GM18498 (cell line): Measurements from ENCODE around the gene ZDHHC19.
"Not testable (repeated sequence)": the region's sequence is repeated elsewhere in the genome, so short reads cannot be mapped to it uniquely, and the experiment has no call there.

ENCODE experiments used
- ATAC-seq: cut with Tn5 transposase; IDR thresholded peaks from one replicate; pipeline ENCODE4 v1.9.1; 2021; ENCODE audit warnings: mild to moderate bottlenecking, moderate library complexity; ENCODE audit not compliant: unreplicated experiment

ZDHHC19 gene

DNA sequence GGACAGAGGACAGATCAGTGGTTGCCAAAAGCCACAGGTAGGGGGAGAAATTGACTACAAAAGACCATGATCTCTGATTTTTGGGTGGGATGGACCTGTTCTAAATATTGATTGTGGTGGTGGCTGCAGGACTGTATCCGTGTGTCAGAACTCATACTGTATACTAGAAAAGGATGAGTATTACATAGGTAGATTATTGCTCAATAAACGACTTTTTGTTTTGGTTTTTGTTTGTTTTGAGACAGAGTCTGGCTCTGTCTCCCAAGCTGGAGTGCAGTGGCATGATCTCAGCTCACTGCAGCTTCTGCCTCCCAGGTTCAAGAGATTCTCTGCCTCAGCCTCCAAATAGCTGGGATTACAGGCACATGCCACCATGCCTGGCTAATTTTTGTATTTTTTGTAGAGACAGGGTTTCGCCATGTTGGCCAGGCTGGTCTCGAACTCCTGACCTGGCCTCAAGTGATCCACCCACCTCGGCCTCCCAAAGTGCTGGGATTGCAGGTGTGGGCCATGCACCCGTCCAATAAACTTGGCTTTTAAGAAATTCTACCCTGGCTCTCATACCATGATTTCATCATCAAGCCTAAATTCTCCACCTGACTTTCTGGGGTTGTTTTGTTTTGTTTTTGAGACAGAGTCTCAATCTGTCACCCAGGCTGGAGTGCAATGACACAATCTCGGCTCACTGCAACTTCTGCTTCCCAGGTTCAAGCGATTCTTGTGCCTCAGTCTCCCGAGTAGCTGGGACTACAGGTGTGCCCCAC, 5.6 kb downstream of the ZDHHC19 start:
- not testable (repeated sequence) for ATAC-seq

DNA sequence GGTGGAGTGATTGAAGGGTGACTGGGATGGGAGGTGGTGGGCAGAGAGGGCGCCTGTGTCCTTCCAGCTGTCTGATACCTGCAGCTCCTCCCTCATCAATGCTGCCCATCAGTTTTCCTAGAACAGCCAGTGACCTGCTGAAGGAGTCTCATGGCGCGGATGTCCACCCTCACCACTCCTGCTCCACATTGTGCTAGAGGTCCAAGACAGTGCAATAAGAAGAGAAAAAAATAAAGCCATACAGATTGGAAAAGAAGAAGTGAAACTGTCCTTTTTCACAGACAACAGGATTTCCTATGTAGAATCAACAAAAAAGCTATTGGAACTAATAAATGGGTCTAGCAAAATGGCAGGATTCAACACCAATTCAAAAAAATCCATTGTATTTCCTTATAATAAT, 7.4 kb downstream of the ZDHHC19 start:
- ATAC-seq: no peak

DNA sequence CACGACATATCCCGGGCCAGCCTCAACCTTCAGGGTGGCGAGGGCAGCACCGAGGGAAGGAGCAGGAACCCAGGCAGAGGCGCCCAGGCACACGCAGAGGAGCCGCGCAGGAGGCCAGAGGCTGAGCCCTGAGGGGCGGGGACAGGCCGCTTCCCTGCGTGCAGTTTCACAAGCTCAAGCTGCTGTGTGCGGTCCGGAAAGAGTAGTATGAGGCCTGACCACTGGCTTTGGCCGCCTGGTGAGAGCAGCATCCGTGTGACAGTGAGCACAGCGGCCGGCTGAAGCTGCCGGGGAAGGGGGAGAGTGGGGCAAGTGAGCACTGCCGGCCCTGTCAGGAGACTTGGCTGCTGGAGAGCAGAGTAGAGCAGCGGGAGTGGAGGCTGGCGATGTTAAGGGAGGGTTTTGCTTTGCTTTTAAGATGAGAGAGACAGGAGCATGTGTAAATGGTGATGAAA, 8.7 kb downstream of the ZDHHC19 start:
- no peak for ATAC-seq

DNA sequence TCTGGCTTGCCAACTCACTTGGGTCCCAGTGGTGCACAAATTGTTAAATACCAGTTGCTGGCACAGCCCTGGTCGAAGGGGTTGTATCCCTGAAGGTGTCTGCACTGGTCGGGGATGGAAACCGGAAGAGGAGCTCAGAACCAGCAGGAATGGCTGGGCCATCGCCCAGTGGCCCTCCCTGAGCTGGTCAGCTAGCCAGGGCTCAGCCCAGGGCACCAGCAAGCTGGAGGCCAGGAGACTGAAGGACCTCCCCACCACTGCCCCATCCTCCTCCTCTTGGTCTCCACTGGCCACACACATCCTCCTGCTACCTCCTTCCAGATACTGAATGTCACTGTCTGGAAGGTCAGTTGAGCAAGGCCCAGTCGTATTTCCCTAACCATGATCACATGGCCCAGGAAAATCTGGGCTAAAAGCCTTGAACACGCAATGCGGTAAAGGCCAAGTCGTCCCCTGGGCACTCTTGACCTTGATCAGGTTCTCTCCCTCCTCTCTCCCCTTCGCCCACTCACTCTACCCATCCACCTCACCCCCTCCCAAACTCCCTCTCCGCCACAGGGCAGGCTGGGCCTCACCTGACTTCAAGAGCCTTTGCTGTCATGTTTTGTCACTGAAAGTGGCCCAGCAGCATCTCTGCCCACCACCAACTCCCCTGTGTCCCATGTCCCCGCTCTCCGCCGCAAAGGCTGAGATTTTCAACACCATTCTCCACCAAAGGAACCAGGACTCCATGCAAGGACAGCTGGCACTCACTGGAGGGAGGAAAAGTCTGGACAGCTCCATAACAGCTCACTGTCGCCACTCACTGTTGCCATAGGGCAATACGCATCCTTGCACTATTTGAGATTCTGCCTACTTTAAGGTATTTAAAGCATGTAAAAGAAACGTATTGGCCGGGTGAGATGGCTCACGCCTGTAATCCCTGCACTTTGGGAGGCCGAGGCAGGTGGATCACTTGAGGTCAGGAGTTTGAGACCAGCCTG, 12.1 kb downstream of the ZDHHC19 start:
- ATAC-seq: no peak

DNA sequence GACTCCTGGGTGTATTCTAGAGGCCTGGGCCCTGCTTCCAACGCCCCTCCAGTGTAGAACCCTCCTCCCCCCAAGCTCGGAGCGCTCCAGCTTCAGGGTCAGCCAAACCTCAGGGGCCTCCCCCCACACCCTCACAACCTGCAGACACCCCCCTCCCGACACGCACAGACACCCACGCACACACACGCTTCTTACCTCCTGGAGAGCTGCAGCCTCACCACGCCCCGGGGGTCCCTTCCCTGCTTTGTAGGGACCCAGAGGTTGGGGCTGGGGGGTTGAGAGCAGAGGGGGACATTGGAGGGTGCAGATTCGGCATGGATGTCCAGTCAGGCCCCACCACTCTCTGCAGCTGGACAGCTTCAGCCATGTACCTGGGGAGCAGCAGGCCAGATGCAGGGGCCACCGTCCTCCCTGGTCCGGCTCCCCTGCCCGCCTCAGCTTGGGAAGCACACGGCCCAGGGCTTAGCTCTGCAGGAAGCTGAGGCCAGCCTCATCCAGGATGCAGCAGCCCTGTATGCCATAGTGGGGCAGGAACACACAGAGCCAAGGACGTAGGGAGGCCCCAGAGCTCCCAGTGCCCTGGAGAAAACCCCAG, 13.0 kb downstream of the ZDHHC19 start:
- ATAC-seq: no peak

DNA sequence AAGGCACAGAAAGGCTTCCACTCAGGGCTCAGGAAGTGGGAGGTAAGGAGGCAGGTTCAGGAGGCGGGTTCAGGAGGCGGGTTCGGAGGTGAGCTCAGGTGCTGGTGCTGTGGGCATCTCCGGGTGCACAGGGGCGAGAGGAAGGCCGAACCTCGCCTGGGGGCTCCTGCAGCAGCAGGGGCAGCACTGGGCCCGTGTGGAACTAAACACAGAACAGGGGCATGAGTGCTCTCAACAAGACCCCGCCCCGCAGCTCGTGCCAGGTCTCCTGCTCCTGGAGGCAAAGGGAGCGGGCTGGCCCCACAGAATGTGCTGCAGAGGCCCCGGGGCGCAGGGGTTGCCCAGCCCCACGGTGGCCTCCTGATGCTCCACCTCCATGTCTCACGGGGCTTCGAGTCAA, 13.7 kb downstream of the ZDHHC19 start:
- no peak for ATAC-seq

DNA sequence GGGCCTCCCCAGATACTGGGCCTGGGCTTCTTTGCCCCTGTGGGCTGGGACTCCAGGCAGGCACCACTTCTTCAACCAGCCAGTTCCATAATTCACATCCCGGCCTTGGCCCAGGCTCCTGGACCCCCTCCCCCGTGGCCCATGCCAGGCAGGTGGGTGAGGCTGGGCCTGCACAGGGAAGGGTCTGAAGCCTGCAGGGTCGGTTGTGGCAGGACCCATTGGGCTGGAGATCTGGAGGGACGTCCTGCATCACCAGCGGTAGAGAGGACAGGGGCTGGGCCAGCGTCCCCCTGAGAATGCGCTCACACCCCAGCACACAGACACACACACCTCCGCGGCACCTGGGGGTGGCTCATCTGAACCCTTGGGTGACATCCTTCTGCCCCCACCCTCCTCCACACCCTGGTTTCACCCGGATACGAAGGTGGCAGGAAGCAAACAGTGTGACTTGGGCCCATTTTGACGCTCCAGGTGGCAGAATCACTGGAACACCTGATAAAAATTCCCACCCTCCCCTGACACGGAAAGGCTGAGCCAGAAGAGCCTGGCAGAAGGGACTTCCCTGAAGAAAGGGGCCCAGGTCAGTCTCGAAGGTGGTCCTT, 15.4 kb downstream of the ZDHHC19 start:
- no peak for ATAC-seq

DNA sequence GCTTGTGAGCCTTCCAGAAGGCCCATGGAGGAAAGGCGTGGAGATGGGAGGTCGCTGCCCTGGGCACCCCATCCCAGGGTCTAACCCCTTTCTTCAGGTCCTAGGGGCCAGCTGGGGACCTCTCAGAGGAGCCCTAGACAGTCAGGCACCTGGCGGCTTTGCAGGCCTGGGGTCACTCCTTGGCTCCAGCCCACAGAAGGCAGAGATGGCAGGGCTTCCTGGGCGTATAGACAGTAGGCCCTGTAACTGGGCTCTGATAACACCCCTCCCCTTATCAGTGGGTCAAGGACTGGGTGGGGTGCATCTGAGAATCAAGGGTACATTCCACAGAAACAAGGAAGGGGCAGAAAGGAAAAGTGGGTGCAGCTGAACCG, 16.7 kb downstream of the ZDHHC19 start:
- no peak for ATAC-seq

DNA sequence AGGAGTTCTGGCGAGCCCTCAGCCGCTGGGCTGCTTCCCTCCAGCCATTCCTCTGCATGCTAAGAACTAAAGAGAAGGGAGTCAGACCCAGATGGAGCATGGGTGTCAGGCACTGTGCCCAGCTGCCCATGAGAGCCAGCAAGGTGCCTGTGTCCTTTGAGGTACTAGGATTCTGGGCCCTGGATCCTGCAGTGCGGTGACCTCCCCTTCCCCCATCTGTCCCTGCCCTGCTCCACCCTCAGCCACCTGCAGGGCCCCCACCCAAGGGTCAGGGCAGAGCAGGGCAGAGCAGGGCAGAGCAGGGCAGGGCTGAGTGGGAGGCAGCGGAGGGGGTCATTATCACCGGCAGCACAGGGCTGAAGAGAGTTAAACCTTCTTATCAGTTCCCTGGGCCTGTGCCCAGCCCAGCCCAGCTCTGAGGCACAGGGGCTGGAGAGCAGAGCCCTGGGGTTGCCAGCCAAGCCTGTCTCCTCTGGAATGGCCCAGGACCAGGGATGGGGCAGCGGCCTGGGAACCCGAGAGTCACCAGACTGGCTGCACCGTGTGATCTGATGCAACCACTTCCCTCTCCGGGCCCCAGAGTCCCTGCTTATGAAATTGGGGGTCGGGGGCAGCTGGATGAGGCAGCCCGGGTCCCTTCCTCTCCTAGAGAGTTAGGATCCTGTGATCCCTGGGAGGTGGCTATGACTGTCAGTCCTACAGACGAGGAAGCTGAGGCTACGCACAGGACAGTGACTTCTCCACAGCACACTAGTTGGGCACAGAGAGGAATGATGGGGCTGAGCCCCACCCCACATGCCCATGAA, 17.3 kb downstream of the ZDHHC19 start:
- no peak for ATAC-seq

DNA sequence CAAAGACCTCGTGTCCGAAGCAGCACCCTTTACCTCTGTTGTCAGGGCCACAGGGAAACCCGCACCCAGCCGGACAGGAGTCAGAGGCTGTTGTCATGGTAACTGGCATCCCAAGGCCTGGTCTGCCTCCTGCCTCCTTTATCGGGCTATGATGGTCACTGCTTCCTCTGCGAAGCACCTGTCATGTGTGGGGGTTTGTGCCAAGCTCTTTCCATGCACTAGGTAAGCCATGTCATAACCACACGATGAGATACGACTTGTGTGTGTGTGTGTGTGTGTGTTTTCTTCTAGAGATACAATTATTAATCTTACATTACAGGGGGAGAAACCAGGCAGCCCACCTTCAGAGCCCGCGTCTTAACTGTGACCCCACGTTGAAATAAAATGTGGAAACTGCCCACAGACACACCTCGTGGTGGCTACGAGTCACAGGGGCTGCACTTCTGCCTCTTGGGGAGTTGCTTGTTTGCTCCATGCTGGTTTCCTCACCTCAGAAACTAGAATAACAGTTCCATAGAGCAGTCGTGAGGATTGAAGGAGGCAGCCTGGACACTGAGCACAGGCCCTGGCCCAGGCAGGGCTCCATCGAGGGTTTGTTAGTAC, 18.0 kb downstream of the ZDHHC19 start:
- no peak for ATAC-seq

DNA sequence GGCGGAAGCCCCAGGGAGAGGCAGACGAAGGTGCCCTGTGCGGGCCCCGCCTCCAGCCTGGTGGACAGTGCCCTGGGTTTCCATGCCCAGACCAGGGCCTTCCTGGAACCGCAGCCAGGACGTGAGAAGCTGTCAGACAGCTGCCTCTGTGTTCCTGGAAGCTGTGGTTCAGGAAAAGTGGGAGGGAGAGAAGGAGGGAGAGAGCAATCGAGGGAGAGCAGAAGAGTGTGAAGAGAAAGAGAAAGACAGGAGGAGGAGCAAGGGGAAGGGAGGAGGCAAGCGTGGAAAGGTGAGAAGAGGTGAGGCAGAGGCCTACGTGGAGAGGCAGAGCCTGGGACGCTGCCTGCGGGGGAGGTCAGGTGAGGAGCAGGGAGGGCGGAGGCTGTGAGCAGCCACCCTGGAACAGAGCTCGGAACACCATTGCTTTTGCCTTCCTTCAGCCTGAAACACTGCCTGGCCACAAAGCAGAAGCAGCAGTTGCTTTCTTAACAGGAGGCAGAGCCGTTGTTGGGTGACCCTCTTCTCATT, 18.6 kb downstream of the ZDHHC19 start:
- ATAC-seq: peak; percentile 27

DNA sequence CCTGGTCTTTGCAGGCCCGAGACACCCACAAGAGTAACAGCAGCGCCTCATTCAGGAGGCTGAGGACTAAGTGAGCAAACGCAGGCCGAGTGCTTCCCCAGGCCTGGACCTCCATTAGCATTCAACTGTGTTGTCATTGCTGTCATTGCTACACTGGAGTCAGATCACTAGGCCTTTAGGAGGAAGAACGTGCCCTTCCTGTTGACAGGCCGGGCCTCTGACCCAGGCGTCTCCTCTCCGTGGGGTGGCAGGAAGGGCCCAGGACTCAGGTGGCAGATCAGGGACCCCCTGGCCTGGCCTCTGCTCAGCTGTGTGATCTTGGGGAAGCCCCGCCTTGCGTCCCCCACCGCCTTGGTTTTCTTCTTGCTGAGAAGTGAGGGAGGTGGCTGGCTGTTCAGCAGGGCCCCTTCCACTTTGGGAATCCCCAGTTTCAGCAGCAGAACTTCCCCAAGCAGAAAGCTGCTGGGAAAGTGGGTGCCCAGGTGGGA, 19.1 kb downstream of the ZDHHC19 start:
- peak; percentile 41 for ATAC-seq

DNA sequence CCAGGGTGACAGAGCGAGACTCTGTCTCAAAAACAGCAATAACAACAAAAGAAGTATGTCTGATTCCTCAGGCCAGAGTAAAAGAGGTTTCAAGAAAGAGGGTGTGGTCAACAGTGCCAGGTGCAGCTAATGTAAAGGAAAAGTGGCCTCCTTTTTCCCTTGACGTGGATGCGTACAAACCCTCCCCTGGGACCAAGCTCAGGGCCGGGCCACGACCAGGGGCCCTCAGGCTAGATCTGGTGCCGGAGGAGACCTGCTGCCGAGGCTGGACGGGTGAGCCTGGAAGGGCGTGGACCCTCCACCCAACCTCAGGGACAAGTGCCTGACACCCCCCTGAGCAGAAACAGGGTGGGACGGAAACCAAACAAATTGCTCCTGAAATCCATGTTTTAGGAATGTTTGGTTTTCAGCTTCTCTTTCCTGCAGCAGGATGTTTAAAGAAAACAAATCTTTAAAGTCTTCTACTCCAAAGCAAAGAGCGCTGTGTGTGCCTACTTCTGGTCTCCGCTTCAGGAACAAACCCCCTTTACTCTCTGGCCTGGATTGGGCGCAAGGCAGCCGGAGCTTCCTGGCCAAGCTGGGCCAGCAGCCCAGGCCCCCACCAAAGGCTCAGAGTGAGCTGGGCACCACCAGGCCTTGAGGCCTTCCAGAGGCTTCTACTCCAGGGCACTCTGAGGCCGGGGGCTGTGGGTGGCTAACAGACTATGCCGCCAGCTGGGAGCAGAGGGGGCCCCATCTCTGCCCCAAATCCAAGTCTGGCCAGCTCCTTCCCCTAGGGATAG, 21.4 kb downstream of the ZDHHC19 start:
- no peak for ATAC-seq

DNA sequence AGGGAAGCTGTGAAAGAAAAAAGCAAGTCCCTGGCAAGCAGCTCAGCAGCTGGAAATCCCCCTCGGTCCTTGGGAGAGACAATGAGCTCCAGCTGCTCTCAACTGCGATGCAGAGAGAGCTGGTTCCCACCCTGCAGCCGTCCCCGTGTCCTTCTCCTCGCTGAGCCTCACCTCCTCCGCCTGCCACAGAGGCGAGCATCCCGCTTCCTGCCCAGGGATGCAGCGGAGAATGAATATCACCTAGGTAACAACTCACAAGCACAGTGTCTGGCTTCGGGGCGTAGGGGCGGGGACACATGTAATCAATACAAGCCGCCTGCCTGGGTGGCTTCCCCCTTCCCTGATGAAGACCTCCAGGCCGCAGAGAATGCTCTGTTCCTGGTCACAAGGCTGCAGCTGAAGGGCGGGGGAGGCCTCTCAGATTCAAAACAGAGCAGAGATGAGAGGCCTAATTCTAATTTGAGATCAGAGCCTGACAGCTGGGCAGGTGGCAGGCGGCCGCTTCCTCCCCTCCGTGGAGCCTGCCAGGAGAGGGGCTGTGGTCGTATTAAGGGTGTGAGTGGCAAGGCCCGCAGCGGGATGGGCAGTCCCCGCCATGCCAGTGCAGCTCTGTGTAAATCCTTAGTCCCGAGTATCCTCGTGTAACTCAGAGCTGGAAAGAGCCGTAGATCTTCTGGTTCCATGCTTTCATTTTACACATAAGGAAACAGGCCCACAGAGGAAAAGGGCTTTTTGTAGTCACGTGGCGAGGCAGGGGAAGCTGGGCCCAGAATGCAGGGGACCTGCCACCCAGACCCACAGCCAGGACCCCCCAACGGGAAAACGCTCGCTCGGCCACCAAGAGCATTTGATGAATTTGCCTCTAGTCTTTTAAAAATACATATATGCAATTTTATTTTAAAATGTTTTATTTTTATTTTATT, 24.3 kb downstream of the ZDHHC19 start:
- ATAC-seq: peak; percentile 57

DNA sequence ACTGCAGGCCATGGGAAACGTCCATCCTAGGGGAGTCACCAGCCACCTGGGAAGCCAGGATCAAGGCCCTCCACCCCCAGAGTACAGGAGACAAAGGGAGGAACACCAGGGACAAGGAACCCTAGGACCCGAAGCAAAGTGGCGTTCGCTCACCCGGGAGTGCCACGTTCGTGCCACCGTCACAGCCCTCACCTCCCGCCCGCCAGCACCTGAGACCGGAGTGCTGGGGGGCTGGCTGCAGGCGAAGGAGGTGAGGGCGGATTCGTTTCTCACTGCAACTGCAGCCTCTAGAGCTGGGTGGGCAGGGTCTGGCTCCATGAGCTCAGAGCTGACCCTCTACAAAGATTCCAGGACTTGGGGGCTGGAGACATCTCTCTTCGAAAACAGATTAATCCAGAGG, 26.3 kb downstream of the ZDHHC19 start:
- ATAC-seq: no peak

DNA sequence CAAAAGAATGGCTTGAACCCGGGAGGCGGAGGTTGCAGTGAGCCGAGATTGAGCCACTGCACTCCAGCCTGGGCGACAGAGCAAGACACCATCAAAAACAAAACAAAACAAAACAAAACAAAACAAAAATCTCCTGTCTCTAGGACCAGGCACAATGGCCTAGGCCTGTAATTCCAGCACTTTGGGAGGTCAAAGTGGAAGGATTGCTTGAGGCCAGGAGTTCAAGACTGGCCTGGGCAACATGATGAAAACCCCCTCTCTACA, 27.1 kb downstream of the ZDHHC19 start:
- ATAC-seq: not testable (repeated sequence)

DNA sequence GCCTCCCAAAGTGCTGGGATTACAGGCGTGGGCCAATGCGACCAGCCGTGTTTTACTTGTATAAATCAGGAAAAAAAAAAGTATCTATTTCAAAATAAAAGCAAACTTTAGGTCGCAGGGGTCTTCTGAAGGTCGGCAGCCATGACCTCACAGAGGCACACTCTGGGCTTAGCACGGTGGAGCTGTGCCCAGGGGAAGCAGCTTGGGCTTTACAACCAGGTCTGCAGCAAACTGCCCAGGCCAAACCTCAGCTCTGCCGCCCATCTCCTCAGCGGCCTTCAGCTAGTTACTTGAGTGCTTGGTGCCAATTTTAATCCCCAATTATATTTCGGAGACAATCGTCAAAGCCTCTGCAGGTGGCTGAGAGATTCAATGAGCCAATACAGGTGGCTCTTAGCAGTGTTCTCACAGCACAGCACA, 30.1 kb downstream of the ZDHHC19 start:
- ATAC-seq: no peak

DNA sequence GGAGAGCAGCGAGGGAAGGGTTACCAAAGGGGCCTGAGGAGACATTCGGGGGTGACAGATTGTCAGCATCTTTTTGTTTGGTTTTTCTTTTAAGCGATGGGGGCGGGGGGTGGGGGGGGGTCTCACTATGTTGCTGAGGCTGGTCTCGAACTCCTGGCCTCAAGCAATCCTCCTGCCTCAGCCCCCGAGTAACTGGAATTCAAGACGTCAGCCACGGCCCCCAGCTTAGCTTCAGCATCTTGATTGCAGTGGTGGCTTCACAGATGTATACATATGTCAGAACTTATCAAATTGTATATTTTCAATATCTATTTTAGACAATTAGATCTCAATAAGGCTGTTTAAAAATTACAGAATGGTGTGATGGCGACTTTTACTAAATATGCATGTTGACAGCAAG, 30.9 kb downstream of the ZDHHC19 start:
- ATAC-seq: no peak
